K562 (cell line): ENCODE data around the gene RETREG2. TPM values are rescaled to one million over a fixed set of nuclear protein-coding genes. Genes with fewer than 3 reads are reported as not detected.

ENCODE experiments used
- ATAC-seq: fragments of 200-7000 bp; cut with Tn5 transposase; 3 replicates; pipeline ENCODE4 v1.9.1; 2020; ENCODE audit warnings: moderate library complexity
- BruUV-seq: library from RNA; stranded (reverse); fragments of 400-500 nt; replicated peaks from 2 replicates; lab custom pipeline; 2021; lab: Mats Ljungman, UMichigan
- CTCF ChIA-PET: fragments of 300-600 bp; formaldehyde crosslinking; extraction: SDS; loops from one replicate; lab custom pipeline; 2021; ENCODE audit warnings: low intra/inter-chr PET ratio; lab: Yijun Ruan, JAX
- POLR2A ChIA-PET: fragments of 300-600, 350-650 bp; sonication (Branson Sonifier 250); formaldehyde crosslinking; extraction: SDS; loops from one replicate; lab custom pipeline; 2021; ENCODE audit warnings: antibody characterized with exemption, inconsistent platforms; lab: Yijun Ruan, JAX
- DNase-seq, 4 experiments: peaks; one replicate each; pipeline versions ENCODE4 v3.0.0 to v3.0.0-alpha.2; 2011 to 2018; ENCODE audit warnings: low spot score in 3 of 4, mixed read lengths in 3 of 4; ENCODE audit errors: extremely low read depth in 1 of 4
- FAIRE-seq: peaks from 2 replicates; lab custom pipeline; 2011; peaks lifted over from hg19 to GRCh38; lab: Jason Lieb, UNC
- H2AFZ ChIP-seq: 2 replicates; pipeline ENCODE4 v1.6.0; 2011; ENCODE audit warnings: low read depth, low read length, control low read depth, inconsistent platforms
- H3K27ac ChIP-seq: fragments of 200-600 bp; 3 replicates; pipeline ENCODE4 v1.8.0; 2011; ENCODE audit warnings: low read depth, mild to moderate bottlenecking, control low read depth, inconsistent platforms, low read length, moderate library complexity, mixed read lengths; ENCODE audit errors: extremely low read depth
- H3K27me3 ChIP-seq, 2 experiments: fragments of 300-600 bp in 1 of 2; 2 replicates in 1 of 2; 3 replicates in 1 of 2; pipeline versions ENCODE4 v1.6.0 to v1.8.0; 2011; ENCODE audit warnings: inconsistent platforms in 2 of 2, low read length in 2 of 2, mild to moderate bottlenecking in 1 of 2, mixed read lengths in 1 of 2, moderate library complexity in 1 of 2; ENCODE audit not compliant: control insufficient read depth in 2 of 2, insufficient read depth in 2 of 2
- H3K36me3 ChIP-seq: fragments of 300-600 bp; 3 replicates; pipeline ENCODE4 v1.8.0; 2011; ENCODE audit warnings: mild to moderate bottlenecking, low read length, inconsistent platforms; ENCODE audit not compliant: control insufficient read depth, insufficient read depth
- H3K4me1 ChIP-seq, 2 experiments: fragments of 200-600 bp in 1 of 2; replicated peaks in 1 of 2; 2 replicates in 1 of 2; 3 replicates in 1 of 2; pipeline versions ENCODE4 v1.5.1 to v1.8.0; 2011; ENCODE audit warnings: inconsistent platforms in 2 of 2, low read length in 2 of 2, mild to moderate bottlenecking in 1 of 2, mixed read lengths in 1 of 2, moderate library complexity in 1 of 2; ENCODE audit not compliant: control insufficient read depth in 2 of 2, insufficient read depth in 2 of 2
- H3K4me2 ChIP-seq: 2 replicates; pipeline ENCODE4 v1.6.1; 2011; ENCODE audit warnings: low read length, control low read depth, inconsistent platforms, mixed read lengths; ENCODE audit not compliant: insufficient read depth
- H3K4me3 ChIP-seq: fragments of 200-600 bp; sonication (generic), shearing (Covaris generic); 2 replicates; pipeline ENCODE4 v1.5.1; 2016; ENCODE audit warnings: control low read depth, inconsistent platforms
- H3K79me2 ChIP-seq: fragments of 200-600 bp; 3 replicates; pipeline ENCODE4 v1.8.0; 2011; ENCODE audit warnings: low read length, inconsistent platforms; ENCODE audit not compliant: control insufficient read depth, insufficient read depth
- H3K9ac ChIP-seq, 2 experiments: 2 replicates each; pipeline versions ENCODE4 v1.6.0 to v1.6.1; 2011; ENCODE audit warnings: low read depth in 2 of 2, low read length in 2 of 2, control low read depth in 1 of 2, inconsistent platforms in 1 of 2, mild to moderate bottlenecking in 1 of 2, mixed read lengths in 1 of 2; ENCODE audit not compliant: insufficient read depth in 1 of 2
- H3K9me1 ChIP-seq: one replicate; pipeline ENCODE4 v1.6.0; 2011; ENCODE audit warnings: inconsistent platforms, mild to moderate bottlenecking, low read length, moderate library complexity; ENCODE audit not compliant: control insufficient read depth, insufficient read depth
- H3K9me3 ChIP-seq: replicated peaks from 2 replicates; pipeline ENCODE4 v1.5.1; 2011; ENCODE audit warnings: low read depth, low read length, inconsistent platforms; ENCODE audit not compliant: control insufficient read depth, insufficient read depth
- H4K20me1 ChIP-seq: replicated peaks from 2 replicates; pipeline ENCODE4 v1.6.1; 2011; ENCODE audit warnings: low read length, inconsistent platforms, mixed read lengths; ENCODE audit not compliant: control insufficient read depth, insufficient read depth
- KLF1 ChIP-seq: fragments of 450-650 bp; IDR thresholded peaks from 2 replicates; pipeline ENCODE4 v1.6.1; 2016; ENCODE audit warnings: missing genetic modification characterization, missing compliant biosample characterization
- MCM5 ChIP-seq: fragments of 450-650 bp; IDR thresholded peaks from 2 replicates; pipeline ENCODE4 v1.6.1; 2016; ENCODE audit warnings: low read depth
- SETDB1 ChIP-seq: IDR thresholded peaks from one replicate; pipeline ENCODE4 v1.6.1; 2012; ENCODE audit warnings: low read length, control low read depth, inconsistent platforms
- TAF15 ChIP-seq: fragments of 200-400 bp; formaldehyde crosslinking; IDR thresholded peaks from 2 replicates; pipeline ENCODE4 v1.6.1; 2017; ENCODE audit warnings: mild to moderate bottlenecking, low read depth, low read length, moderate library complexity
- ZNF146 ChIP-seq: IDR thresholded peaks from one replicate; pipeline ENCODE4 v1.6.1; 2018; ENCODE audit warnings: missing compliant biosample characterization; ENCODE audit not compliant: unreplicated experiment
- ZNF717 ChIP-seq: fragments of 250-450 bp; sonication (Bioruptor Pico); IDR thresholded peaks from 2 replicates; pipeline ENCODE4 v1.5.0; 2021
- WGBS: fragments of 100-300 bp; shearing (Covaris generic); methylation state at CpG from one replicate; pipeline ENCODE4 v1.1.6; 2016; ENCODE audit warnings: low coverage, mixed read lengths; ENCODE audit not compliant: insufficient coverage; ENCODE audit errors: missing lambda C conversion rate; 5-methylcytosine and 5-hydroxymethylcytosine counted together
- in situ Hi-C: fragments of 300-500 bp; cut with MboI; formaldehyde crosslinking; loops from 4 replicates; pipeline ENCODE4 v1.15.0; 2018; ENCODE audit warnings: inconsistent platforms, mixed read lengths
- intact Hi-C: fragments of 100-400 bp; cut with micrococcal nuclease; formaldehyde crosslinking; loops from 2 replicates; pipeline ENCODE4 v1.14.2; 2022
- polyA plus RNA-seq, 8 experiments: library from polyadenylated mRNA; depleted of rRNA in 4 of 8; stranded (reverse) in 5 of 8; unstranded in 3 of 8; fragments of >200 nt; fragmentation: Nextera tagmentation in 2 of 8; fragmentation: Illumina TruSeq in 1 of 8; extraction: Ambion mirVana in 2 of 8; extraction: Trizol in 1 of 8; gene quantifications; 2 replicates each; pipeline versions ENCODE4 v1.2.1 to v1.2.3, GENCODE V29; 2011 to 2014; ENCODE audit warnings: inconsistent platforms in 1 of 8, missing spikeins in 1 of 8
- total RNA-seq, 7 experiments: library from RNA; depleted of rRNA in 6 of 7; stranded (reverse); fragments of >200 nt in 6 of 7; fragmentation: Illumina TruSeq in 2 of 7; extraction: Trizol in 2 of 7; gene quantifications; 2 replicates each; pipeline versions ENCODE4 v1.2.1 to v1.2.3, GENCODE V29; 2011 to 2021; ENCODE audit warnings: low replicate concordance in 1 of 7

The RETREG2 gene
- total and polyA plus RNA-seq, 9 of the 15 experiments (the other 6 are each of a cell fraction or from before 2014, with no cell fraction given): 4.9 to 40.1 (median 19.2) TPM

DNA sequence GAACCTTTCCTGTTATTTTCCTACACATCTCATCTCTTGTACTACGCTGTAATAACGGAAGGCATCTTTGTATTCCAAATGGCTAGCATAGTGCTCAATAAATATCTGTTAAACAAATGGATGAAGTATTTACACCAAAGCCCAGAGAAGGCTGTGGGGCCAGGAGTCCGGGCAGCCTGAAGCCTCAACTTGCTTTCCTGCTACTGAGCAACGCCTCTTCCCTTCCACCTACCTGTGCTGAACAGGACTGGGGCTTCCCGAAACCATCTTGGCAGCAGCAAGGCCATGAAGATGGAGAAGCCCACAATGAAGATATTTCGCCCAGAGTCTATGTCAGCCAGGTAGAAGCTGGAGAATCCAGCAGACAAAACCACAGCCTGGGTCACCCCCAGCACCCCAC is 14.9 kb upstream of the RETREG2 start:
- BruUV-seq: no TSS peak
- H2AFZ ChIP-seq: no peak overlapping the region
- in situ Hi-C loops: no loop called here
- peaks cover 8 to 16% of the 10 kb centered on the region in 2 experiments; a peak in 4 of 5 replicates for H3K4me1 ChIP-seq
- intact Hi-C loops: no loop called here
- H3K9me3 ChIP-seq: no peaks in the 10 kb centered on the region
- DNase-seq: no peak
- no peak for FAIRE-seq
- ATAC-seq: no peak
- H3K9me1 ChIP-seq: no peaks in the 10 kb centered on the region
- no peak overlapping the region for H3K9ac ChIP-seq
- CTCF ChIA-PET: no interaction called here
- WGBS: 24% methylated on average over 6 of the region's 6 CpGs
- POLR2A ChIA-PET: no interaction called here
- H3K27me3 ChIP-seq: no peaks in the 10 kb centered on the region
- H3K79me2 ChIP-seq: no peaks in the 10 kb centered on the region; the same call in 2 of the 3 replicates
- no peak overlapping the region for H3K27ac ChIP-seq
- no peaks in the 10 kb centered on the region; the same call in 1 of the 2 replicates for H4K20me1 ChIP-seq
- no peaks in the 10 kb centered on the region for H3K36me3 ChIP-seq
- H3K4me2 ChIP-seq: no peak overlapping the region
- no peak overlapping the region for H3K4me3 ChIP-seq
- TF ChIP-seq TAF15 (no peak), MCM5 (no peak), ZNF146 (no peak), ZNF717 (CRISPR knock-in tag) (no peak), KLF1 (no peak), SETDB1 (no peak)
- TF ChIP-seq, all 486 proteins: peak for 0
